ENCODE data around the gene MBD1.

DNA sequence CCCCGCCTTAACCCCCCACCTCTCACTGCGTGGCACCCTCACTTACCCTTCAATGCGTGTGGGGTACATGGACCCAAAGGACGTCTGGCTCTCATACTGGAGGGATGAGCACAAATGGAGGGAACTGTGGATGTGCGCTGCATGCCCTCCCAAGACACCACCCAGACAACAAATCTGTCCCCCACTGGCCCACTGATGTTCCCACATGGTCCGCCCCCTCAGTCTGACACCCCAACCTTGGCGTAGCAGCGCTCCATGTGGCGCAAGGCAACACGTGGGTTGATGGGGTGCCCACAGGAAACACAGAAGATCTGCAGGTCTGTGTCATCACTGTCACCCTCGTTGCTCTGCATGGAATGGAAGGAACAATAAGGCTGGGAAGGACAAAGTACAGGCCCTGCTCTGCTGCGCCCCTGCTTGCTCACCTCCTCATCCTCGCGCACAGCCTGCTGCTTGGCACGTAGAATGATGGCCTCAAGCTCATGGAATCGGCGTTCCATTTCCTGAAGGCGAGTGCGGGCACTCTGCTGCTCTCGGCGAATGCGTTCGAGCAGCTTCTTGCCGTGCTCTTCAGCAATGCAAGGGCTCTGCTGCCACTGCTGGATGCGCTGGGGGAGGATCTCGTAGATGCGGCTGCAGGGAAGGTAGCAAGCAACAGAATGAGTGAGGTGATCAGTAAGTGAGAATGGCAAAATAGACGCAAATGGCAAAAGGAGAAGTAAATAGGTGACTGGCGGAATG is 2.3 kb upstream of the MBD1 start:
- TF ChIP-seq, protein P1, sequence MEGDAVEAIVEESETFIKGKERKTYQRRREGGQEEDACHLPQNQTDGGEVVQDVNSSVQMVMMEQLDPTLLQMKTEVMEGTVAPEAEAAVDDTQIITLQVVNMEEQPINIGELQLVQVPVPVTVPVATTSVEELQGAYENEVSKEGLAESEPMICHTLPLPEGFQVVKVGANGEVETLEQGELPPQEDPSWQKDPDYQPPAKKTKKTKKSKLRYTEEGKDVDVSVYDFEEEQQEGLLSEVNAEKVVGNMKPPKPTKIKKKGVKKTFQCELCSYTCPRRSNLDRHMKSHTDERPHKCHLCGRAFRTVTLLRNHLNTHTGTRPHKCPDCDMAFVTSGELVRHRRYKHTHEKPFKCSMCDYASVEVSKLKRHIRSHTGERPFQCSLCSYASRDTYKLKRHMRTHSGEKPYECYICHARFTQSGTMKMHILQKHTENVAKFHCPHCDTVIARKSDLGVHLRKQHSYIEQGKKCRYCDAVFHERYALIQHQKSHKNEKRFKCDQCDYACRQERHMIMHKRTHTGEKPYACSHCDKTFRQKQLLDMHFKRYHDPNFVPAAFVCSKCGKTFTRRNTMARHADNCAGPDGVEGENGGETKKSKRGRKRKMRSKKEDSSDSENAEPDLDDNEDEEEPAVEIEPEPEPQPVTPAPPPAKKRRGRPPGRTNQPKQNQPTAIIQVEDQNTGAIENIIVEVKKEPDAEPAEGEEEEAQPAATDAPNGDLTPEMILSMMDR (IDR thresholded peaks at IDR 0.05), result no peak
- TF ChIP-seq POLR2A (IDR thresholded peaks at IDR 0.05), result no peak
- no peak for TF ChIP-seq POLR2AphosphoS5 (IDR thresholded peaks at IDR 0.05)
